HG03565 (cell line): ENCODE measurements around the gene NOTUM.

Experiments
- ATAC-seq: cut with Tn5 transposase; IDR thresholded peaks from one replicate; pipeline ENCODE4 v1.9.1; 2021; ENCODE audit warnings: mild to moderate bottlenecking, moderate library complexity; ENCODE audit not compliant: unreplicated experiment

NOTUM gene

DNA sequence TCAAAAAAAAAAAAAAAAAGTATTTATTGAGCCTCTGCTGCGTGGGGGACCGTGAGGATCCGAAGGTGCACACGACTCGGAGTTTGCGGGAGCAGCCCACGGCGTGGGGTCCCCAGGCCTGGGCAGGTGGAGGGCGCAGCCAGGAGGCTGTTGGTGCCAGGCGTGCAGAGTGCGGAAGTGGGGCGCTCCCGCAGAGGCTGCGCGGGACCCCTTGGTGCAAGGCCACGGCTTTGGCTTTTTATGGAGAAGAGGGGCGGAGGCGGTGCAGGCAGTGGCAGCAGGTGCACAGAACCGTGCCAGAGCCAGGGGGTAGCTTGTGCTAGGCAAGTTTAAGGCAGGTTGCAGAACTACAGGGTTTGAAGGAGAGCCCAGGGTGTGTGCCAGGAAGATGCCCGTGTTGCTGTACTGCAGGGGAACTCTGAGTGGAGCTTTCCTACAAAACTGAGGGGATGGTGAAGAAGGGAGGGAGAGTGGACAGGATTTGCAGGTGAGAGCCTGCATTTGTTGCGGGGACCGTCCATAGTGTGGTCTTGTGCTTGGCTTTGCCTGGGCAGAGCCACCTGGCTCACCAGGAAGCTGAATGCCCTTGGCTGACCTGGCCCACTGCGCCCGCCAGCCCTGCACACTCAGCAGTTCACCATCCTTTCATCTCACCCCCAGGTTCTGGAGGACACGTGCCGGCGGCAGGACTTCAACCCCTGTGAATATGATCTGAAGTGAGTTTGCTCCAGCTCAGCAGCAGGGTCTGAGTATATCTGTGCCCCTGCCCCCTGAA is 17.7 kb upstream of the NOTUM start:
- no peak for ATAC-seq

DNA sequence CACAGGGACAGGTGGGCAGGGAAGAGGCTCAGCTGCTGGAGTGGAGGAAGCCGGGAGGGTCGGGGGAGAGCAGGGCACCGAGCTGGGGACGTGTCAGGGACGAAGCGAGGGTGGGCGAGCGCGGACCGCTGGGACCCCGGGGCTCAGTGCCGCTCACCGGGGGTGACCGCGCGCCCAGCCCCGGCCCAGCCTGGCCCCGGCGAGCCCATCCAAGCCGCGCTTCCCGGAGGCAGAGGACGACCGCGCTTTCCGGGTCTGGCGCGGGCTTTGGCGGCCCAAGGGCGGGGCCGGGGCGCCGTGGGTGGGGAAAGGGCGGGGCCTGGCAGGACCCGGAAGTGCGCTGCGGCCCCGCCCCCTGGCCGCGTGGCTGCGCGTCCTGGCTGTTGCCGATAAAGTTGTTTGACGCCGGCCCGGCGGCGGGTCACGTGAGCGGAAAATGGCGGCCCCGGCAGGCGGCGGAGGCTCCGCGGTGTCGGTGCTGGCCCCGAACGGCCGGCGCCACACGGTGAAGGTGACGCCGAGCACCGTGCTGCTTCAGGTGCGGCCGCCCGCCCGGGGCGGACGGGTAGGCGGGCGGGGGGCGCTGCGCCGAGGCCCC is 16.3 kb upstream of the NOTUM start, which contains the start of gene ASPSCR1:
ASPSCR1 (plus strand) TSS at position 419 of the 598 bp plus-strand sequence; CDS start at position 437, 18 bp downstream.
- ATAC-seq = peak; percentile 63

DNA sequence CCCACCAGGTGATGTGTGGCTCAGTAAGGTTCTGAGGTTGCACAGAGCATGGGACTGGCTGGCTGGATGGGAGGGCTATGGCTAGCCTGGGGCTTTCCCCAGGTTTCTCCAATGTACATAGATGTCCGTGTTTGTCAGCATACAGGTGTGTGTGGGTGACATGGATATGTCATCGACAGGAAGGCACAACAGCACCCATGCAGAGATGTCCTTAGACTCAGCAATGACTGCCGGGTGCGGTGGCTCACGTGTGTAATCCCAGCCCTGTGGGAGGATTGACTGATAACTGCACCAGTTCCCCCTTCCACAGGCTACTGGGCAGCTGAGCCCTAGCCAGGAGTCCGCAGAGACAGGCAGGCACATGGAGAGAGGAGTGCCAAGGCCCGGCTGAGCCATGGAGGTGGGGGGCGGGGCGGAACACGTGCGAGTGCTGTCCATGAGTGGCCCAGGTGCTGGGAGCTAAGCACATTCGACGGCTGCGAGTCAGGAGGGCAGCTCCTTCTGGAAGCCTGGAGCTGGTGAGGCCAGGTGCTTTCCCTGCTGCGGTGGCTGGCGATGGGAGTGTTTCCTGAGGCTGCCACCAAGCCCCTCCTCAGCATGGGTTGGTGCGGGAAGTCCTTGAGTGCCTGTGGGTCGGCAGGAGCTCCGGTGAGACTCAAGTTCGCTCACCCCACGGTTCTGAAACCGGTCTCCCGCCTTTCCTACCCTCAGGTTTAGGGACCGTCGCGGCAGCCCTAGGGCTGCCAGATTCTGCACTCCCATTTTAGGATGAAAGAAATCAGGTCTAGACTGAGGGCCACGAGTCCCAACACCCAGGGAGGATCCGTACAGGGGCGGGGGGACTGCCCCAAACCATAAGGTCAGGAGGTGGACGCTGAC is 15.6 kb upstream of the NOTUM start:
- no peak for ATAC-seq

DNA sequence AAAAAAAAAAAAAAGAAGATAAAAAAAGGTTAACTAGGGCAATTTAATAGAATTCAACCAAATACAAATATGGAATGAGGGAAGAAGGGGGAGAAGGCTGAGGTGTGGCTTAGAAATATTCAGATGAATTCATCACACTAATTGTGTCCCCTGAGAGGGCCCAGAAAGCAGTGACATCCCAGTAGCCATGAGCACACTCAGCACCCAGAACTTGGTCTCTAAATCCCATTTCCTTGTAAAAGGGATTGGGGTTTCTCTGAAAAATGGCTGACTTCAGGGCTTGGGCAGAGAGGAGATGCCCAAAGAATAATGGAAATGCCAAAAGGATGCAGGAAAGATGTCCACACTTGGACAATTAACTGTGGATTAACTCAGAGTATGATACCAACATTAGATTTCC is 12.4 kb upstream of the NOTUM start:
- no peak for ATAC-seq

DNA sequence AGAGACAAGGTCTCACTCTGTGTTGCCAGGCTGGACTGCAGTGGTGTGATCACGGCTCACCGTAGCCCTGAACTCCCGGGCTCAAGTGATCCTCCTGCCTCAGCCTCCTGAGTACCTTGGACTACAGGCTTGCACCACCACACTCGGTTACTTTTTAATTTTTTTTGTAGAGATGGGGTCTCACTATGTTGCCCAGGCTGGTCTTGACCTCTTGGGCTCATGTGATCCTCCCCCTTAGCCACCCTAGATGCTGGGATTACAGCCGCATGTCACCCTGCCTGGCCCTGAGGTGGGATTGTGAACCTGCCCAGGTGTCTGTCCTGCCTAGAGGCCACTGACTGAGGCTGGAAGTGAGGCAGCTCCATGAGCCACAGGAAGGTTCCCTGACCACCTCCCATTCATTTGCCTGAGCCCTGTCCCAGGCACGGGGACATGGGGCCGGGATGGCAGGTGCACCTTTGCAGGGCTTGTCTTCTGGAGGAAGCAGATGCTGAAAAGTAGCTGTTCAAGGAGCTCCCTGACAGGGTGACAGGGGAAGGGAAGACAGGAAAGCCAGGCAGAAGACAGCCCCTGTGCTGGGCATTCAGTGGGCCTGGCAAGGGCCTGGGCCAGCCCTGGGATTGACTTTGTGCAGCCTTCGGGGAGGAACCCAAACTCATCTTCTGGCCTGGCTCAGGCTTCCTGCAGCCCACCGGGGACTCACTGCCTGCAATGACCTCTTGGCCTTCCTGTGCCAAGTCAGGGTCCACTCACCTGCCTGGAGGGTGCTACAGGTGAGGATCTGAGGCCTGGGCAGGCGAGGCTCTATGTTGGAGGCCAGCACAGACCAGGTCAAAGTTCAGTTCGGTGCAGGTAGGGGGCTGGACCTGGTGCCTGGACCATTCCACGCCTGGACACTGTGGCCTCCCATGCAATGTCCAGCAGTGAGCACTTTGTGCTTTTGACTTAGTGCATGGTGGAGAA is 8.1 kb upstream of the NOTUM start:
- ATAC-seq = no peak

DNA sequence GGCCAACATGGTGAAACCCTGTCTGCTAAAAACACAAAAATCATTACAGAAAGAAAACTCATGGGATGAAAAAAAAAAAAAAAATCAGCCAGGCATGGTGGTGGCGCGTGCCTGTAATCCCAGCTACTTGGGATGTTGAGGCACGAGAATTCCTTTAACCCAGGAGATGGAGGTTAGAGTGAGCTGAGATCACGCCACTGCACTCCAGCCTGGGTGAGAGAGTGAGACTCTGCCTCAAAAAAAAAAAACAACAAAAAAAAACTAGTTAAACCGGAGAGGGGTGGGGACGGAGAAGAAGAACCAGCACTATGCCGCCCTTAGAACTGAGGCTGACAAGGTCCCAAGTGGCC is 7.4 kb upstream of the NOTUM start:
- ATAC-seq = no peak

DNA sequence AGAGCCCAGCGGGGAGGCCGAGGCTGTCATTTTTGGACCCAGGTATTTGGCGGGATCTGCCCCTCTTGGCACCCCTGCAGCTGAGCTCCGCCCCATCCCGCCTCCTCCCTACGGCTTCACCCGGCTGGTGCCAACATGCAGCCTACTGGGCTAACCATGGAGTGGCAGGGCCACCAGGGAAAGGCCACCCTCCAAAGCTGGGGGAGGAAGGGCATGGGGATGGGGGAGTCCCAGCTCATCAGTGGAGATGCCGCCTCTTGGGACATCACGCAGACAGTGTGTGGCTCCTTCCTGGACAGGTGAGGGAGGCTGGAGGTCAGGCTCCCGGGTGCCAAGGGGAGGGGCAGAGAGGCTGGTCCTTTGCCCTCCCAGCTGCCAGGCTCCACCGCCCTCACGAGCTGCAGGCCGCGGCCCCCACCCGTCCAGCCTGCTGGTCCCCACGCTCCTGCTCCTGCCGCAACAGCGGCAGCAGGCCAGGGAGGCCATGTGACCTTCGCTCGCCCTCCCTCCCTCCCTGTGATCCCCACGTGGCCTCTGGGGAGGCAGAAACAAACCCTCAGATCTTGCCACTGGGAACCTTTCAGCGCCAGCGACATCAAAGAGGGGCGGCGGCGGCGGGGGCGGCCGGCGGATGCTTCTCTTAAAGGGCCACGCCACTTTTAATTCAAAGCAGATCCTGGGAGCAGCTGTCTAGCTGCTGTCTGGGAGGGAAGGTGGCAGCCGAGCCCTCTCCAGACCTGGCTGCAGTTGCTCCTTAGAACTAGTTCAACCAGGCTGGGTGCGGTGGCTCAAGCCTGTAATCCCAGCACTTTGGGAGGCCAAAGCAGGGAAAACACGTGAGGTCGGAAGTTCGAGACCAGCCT is 6.8 kb upstream of the NOTUM start:
- ATAC-seq = peak; percentile 41

- ATAC-seq = no peak
Measured at GRCh38 chr17:81967244-81967532, 6.2 kb upstream of the NOTUM start.

- no peak for ATAC-seq
Measured at GRCh38 chr17:81966343-81967243, 5.6 kb upstream of the NOTUM start.

DNA sequence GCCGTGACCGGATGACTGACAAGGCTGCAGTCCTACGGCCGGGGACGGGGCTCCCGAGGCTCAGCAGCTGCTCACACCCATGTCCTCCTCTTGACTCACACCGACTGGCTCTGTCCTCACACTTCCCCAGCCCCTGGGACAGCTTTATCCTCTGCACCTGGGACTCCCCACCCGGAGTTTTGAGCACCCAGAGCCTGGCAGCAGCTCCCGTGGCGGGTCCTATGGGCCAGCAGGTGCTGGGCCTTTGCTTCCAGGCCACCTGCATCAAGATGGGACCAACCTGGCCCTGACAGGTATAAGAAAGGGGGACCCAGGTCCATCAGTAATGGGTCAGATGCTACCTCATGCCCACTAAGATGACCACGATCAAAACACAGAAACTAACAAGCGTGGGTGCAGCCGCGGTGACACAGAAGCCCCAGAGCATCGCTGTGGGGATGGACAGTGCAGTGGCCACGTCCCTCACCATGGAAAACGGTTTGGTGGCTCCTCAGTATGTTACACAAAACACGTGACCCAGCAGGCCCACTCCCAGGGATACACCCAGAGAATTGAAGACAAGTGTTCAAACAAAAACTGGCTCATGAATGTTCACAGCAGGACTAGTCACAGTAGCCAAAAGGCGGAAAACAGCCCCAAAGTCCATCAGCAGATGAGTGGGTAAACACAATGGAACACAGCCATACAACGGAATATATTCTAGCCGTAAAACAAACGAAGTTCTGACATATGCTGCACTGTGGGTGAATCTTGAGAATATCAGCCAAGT is 3.3 kb upstream of the NOTUM start:
- no peak for ATAC-seq

GRCh38 chr17:81962499-81963441 is 1.8 kb upstream of the NOTUM start:
- no peak for ATAC-seq

DNA sequence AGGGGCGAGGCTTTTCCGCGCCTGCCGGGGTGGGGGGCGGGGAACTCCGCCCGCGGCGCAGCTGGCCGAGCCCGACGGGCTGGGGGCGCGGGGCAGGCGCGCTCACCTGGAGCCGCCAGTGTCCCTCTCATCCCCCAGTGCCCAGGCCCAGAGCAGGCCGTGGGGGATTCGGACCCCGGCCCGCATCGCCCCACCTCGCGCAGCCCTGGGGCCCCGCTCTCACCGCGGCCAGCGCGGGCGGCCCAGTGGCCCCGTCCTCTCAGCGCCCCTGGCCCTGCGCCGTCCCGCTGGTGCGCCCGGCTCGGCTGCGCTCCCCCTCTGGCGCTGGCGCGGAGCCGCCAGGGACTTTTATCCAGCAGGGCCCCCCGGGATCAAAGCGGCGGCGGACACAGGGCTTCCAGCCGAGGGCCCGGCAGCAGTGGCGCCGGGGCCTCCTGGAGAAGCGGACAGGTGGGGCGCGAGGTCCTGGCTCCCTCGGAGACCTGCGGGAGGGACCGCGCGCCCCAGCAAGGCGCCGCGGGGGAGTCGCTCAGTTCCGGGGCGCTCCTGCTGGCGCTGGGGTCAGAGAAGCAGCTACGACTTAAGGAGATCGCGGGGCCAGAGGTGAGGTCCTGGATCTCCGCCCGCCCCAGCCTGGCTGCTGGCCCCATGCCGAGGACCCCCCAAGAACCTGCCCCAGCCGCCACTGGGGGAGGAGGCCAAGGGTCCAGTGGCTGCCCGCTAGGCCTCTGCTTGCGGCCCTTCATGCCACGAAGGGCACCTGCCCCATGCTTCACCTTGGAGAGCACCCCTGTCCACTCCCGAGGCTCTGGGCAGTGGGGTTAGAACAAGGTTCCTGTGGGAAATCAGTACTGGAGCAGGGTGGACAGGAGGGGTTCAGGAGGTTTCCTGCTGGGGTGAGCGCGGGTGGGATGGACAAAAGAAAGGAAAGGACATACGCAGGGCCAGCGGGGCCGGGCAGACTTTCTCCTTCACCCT is 823 bp upstream of the NOTUM start:
- no peak for ATAC-seq

GRCh38 chr17:81960130-81960958 is 643 bp downstream of the NOTUM start:
- no peak for ATAC-seq

DNA sequence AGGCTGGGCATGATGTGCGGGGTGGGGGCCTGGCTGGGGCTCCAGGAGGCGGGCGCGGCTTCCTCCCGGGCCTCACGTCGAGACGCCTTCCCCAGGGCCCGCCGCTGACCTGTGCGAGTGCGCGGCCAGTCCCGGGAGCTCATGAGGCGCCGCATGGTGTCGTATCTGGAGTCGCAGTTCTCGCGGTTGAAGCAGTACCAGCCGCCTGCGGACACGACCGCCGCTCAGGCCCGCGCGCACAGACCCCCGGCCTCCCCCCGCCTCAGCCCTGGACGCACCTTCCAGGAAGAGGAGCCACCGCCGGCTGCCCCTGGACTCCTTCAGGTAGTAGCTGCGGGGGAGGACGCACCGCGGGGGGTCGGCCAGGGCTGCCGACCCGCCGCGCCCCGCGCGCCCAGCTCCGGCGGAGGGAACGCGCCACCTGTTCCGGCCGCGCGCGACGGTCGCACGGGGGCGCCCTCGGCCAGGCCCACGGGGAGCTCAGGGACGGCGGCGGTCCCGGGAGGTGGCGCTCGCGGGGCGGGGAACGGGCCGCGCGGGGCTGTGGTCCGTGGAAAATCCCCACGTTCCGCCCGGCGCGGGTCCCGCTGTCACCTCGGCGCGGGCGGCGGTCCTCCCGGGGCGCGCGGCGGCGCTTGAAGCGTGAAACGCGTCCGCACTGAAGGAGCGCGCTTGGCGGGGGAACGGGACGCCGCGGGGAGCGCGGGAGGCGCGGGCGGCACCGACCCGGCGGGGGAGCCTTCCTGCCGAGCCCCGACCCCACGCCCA is 1.4 kb downstream of the NOTUM start:
- ATAC-seq = no peak
